ENCODE measurements around the gene CTDSPL2.
A peak's percentile ranks its signal among the peaks of the same experiment; 100 is the strongest.

GRCh38 chr15:44536962-44537734 lies 109.7 kb downstream of the CTDSPL2 start, which contains the start of gene EIF3J:
- TF ChIP-seq POLR2A (IDR thresholded peaks at IDR 0.05): peak; percentile 95
- TF ChIP-seq EP300 (IDR thresholded peaks at IDR 0.05; ENCODE audit: low read depth): no peak
- no peak for TF ChIP-seq CTCF (IDR thresholded peaks at IDR 0.05)
- TF ChIP-seq POLR2AphosphoS5 (IDR thresholded peaks at IDR 0.05): peak; percentile 96 to 98 (median 98)

Measured in transverse colon (tissue), 4 donors.